ENCODE results near the gene PEAK1.

- TF ChIP-seq CTCF (conservative IDR thresholded peaks at IDR 0.05; ENCODE audit: low read depth, low read length): no peak
- no peak for TF ChIP-seq EZH2 (IDR thresholded peaks at IDR 0.05; ENCODE audit: borderline replicate concordance, low read depth, low read length, poor library complexity, severe bottlenecking)
Measured at GRCh38 chr15:77075528-77075927, 344.4 kb downstream of the PEAK1 start.
